IPS DF 4.7 (cell line): ENCODE data around the gene COL9A2.

ENCODE experiments used
- DNase-seq: peaks from one replicate; pipeline ENCODE4 v3.0.0-alpha.2; 2013; ENCODE audit warnings: low spot score; ENCODE audit errors: extremely low read depth

COL9A2 gene

GRCh38 chr1:40303051-40303771, 13.9 kb downstream of the COL9A2 start:
- DNase-seq: no peak

- DNase-seq: no peak
These were observed 14.6 kb downstream of the COL9A2 start for GRCh38 chr1:40302475-40302874.

DNA sequence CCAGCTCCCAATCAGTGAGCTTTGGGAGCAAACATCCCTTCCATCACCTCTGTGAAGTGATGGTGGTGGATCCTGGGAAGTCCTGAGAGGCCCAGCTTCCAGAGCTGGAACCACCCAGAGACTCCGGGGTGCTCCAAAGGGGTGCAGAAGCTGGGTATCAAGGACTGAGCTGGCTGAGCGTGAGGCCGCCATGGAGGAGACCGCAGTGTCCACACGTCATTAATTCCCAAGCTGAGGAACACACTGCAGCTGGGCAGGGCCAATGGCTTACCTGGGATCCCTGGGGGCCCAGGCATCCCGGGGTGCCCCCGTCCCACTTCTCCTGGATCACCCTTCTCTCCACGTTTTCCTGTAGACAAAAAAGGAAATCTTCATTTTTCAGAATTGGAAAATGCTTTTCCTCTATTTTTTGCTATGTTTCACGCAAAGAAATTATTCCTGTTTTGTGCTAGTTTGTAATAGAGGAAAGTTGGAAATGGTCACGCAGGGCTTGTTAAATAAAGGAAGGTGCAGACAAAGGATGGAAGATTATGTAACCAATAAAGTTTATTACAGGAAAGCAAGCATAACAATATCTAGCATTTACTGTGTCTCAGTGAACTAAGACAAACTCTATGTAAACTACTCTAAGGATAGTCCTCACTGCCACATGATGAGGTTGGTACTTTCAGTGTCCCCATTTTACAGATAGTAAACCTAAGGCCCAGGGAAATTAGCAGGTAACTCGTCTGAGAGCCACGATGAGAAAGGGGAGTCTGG, 15.4 kb downstream of the COL9A2 start:
- no peak for DNase-seq

DNA sequence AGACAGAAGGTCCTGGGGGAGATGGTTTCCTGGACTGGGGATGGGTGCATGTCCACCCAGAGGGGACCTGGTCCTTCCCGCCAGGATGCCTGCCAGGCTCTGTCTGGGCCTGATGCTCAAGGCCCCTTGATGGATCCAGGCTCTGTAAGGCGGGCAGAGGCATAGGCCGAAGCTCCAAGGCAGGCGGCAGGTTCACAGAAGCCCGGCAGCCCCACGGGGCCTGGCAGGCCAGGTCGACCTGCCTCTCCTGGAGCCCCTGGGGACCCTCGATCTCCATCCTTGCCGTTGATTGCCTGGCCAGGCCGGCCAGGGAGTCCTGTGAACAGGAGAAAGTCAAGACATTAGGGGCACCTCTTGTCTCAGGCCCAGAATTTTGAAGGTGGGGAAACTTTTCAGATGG, 16.0 kb downstream of the COL9A2 start:
- DNase-seq: no peak

GRCh38 chr1:40300651-40301050, 16.4 kb downstream of the COL9A2 start:
- DNase-seq: no peak

GRCh38 chr1:40300249-40300567, 16.9 kb downstream of the COL9A2 start:
- DNase-seq: no peak

GRCh38 chr1:40299366-40300248, 17.5 kb downstream of the COL9A2 start:
- DNase-seq: no peak

- DNase-seq: no peak
These were observed 25.8 kb downstream of the COL9A2 start for GRCh38 chr1:40291293-40291692.

DNA sequence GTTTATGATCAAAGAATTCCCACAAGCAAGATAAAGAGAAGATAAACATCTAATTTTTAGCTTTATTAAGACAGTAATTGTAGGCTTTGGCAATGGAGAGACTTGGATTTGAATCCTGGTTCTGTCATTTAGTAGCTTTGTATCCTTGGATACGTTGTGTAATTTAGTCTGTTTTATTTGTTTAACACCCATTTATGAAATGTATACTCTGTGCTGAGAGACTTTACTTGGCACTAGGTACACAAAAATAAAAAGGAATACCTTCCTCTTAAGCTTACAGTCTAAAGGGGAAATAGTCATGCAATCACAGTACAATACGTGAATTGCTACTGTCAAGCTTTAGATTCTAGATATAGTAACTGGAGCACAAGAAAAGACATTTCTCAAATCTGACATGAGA, 35.2 kb downstream of the COL9A2 start:
- DNase-seq: no peak

- no peak for DNase-seq
These were observed 41.0 kb downstream of the COL9A2 start for GRCh38 chr1:40276122-40276521.

- no peak for DNase-seq
These were observed 42.8 kb downstream of the COL9A2 start for GRCh38 chr1:40274331-40274730.

DNA sequence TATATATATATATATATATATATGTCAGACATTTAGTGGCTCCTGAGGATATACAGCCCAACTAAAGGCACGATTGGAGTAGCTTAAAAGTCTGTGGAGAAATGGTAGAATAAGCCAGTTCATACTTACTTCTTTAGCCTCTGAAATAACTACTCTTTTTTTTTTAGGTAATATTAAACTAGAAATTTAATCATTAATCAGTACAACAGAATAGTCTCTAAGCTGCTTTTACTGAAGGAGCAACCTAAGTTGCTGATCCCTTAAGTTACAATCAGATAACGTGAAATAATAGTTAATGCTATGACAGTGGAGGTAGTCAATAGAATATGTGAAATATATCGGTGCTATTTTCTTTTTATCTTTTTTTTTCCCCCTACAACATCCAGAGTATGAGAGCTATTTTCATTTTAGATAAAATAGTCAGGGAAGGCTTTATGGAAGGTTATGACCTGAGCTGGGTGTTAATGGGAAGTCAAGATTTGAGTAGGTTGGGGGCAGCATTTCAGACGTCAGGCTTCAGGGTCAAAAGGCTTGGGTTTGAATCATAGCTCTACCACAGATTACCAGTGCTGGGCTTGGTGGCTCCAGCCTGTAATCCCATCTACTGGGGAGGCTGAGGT, 43.4 kb downstream of the COL9A2 start:
- no peak for DNase-seq

- no peak for DNase-seq
These were observed 44.4 kb downstream of the COL9A2 start for GRCh38 chr1:40272653-40273213.

- DNase-seq: no peak
These were observed 46.8 kb downstream of the COL9A2 start for GRCh38 chr1:40270152-40270834.

GRCh38 chr1:40268211-40268610, 48.9 kb downstream of the COL9A2 start:
- no peak for DNase-seq

GRCh38 chr1:40267767-40268187, 49.3 kb downstream of the COL9A2 start:
- DNase-seq: no peak

DNA sequence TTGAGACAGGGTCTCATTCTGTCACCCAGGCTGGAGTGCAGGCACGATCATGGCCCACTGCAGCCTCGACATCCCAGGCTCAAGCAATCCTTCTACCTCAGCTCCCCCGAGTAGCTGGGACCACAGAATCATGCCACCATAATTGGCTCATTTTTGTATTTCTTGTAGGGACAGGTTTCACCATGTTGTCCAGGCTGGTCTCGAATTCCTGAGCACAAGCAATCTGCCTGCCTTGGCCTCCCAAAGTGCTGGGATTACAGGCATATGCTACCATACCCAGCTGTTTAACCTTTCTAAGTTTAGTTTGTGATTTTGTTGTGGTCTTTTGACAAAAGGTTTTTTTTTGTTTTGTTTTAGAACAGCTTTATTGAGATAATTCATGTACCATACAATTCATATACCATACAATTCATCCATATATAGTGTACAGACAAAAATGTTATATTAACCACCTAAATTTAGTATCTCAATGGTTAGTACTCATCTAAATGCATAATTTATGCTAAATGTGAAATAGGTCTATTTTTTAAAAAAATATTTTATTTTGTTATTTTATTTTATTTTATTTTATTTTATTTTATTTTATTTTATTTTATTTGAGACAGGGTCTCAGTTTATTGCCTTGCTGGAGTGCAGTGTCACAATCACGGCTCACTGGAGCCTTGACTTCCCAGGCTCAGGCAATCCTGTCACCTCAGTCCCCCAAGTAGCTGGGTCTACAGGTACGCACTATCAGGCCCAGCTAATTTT, 50.1 kb downstream of the COL9A2 start:
- no peak for DNase-seq

GRCh38 chr1:40265919-40266318, 51.2 kb downstream of the COL9A2 start:
- no peak for DNase-seq

- no peak for DNase-seq
These were observed 51.8 kb downstream of the COL9A2 start for GRCh38 chr1:40265298-40265697.

DNA sequence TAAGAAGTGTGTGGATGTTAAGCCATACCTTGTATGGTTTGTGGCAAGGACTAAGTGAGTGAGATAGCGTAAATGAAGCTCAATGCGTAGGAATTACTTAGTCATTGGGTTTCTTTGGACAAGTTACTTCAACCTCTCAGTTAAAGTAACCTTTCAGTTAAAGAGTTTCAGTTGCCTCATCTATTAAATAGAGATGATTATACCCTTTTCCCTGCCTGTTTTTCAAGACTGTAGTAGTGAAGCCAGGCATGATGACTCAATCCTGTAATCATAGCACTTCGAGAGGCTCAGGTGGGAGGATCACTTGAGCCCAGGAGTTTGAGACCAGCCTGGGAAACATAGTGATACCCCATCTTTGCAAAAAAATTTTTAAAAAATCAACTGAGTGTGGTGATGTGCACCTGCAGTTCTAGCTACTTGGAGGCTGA, 52.7 kb downstream of the COL9A2 start:
- no peak for DNase-seq
